Liver (tissue), 9 donors: ENCODE results near the gene TRIM17. TPM values are rescaled to one million over a fixed set of nuclear protein-coding genes. Genes with fewer than 3 reads are reported as not detected.

Experiments
- DNase-seq: peaks from one replicate; pipeline ENCODE4 v3.0.0-alpha.2; 2017; ENCODE audit warnings: low spot score
- H3K27ac ChIP-seq, 2 donors: one replicate each; pipeline ENCODE4 v1.7.0; 2013; ENCODE audit warnings: inconsistent platforms in 2 of 2, low read length in 2 of 2, control low read depth in 1 of 2, low read depth in 1 of 2, mild to moderate bottlenecking in 1 of 2
- H3K27me3 ChIP-seq, 4 donors: one replicate each; pipeline versions ENCODE4 v1.6.1 to v1.7.0; 2013; ENCODE audit warnings: low read length in 3 of 4, inconsistent platforms in 1 of 4, mild to moderate bottlenecking in 1 of 4, moderate library complexity in 1 of 4; ENCODE audit not compliant: control insufficient read depth in 4 of 4, insufficient read depth in 4 of 4
- H3K36me3 ChIP-seq, 4 donors: one replicate each; pipeline versions ENCODE4 v1.6.1 to v1.7.0; 2013; ENCODE audit warnings: low read length in 3 of 4, mild to moderate bottlenecking in 3 of 4, low read depth in 1 of 4, moderate library complexity in 1 of 4; ENCODE audit not compliant: control insufficient read depth in 4 of 4, insufficient read depth in 3 of 4
- H3K4me1 ChIP-seq, 4 donors: one replicate each; pipeline versions ENCODE4 v1.6.1 to v1.7.0; 2013; ENCODE audit warnings: low read length in 3 of 4, mild to moderate bottlenecking in 3 of 4, moderate library complexity in 1 of 4; ENCODE audit not compliant: control insufficient read depth in 4 of 4, insufficient read depth in 4 of 4
- H3K4me3 ChIP-seq, 3 donors: one replicate each; pipeline versions ENCODE4 v1.6.1 to v1.7.0; 2013; ENCODE audit warnings: low read length in 3 of 3, control low read depth in 1 of 3, low read depth in 1 of 3, mild to moderate bottlenecking in 1 of 3
- H3K9ac ChIP-seq, 2 donors: one replicate each; pipeline ENCODE4 v1.7.0; 2013; ENCODE audit warnings: low read length in 2 of 2, mild to moderate bottlenecking in 2 of 2, moderate library complexity in 2 of 2, control low read depth in 1 of 2, low read depth in 1 of 2
- H3K9me3 ChIP-seq, 4 donors: one replicate each; pipeline versions ENCODE4 v1.6.1 to v1.7.0; 2013; ENCODE audit warnings: low read length in 3 of 4; ENCODE audit not compliant: control insufficient read depth in 4 of 4
- ATF3 ChIP-seq: IDR thresholded peaks from 2 replicates; pipeline ENCODE4 v1.6.1; 2016; ENCODE audit warnings: antibody characterized with exemption
- CTCF ChIP-seq: fragments of 150-350 bp; IDR thresholded peaks from 2 replicates; pipeline ENCODE4 v1.5.1; 2017; ENCODE audit warnings: improper control_type of control experiment, low read depth, low read length; ENCODE audit not compliant: missing input control
- EGR1 ChIP-seq, 2 donors: IDR thresholded peaks; 2 replicates each; pipeline ENCODE4 v1.6.1; 2016 to 2018; ENCODE audit warnings: antibody characterized with exemption in 2 of 2, low read depth in 2 of 2
- FOXA1 ChIP-seq: IDR thresholded peaks from 2 replicates; pipeline ENCODE4 v1.6.1; 2016; ENCODE audit warnings: antibody characterized with exemption
- FOXA2 ChIP-seq: IDR thresholded peaks from 2 replicates; pipeline ENCODE4 v1.6.1; 2016; ENCODE audit warnings: antibody characterized with exemption
- GABPA ChIP-seq, 2 donors: IDR thresholded peaks in 1 of 2; conservative IDR thresholded peaks in 1 of 2; 2 replicates each; pipeline ENCODE4 v1.6.1; 2016; ENCODE audit warnings: antibody characterized with exemption in 2 of 2, mild to moderate bottlenecking in 1 of 2, moderate library complexity in 1 of 2
- HNF4A ChIP-seq, 2 donors: conservative IDR thresholded peaks; 2 replicates each; pipeline ENCODE4 v1.6.1; 2016; ENCODE audit warnings: antibody characterized with exemption in 2 of 2, mild to moderate bottlenecking in 2 of 2
- HNF4G ChIP-seq: IDR thresholded peaks from 2 replicates; pipeline ENCODE4 v1.6.1; 2016; ENCODE audit warnings: antibody characterized with exemption
- JUND ChIP-seq, 2 donors: IDR thresholded peaks; 2 replicates each; pipeline ENCODE4 v1.6.1; 2016; ENCODE audit warnings: antibody characterized with exemption in 2 of 2
- MAX ChIP-seq: IDR thresholded peaks from 2 replicates; pipeline ENCODE4 v1.6.1; 2016; ENCODE audit warnings: antibody characterized with exemption
- NR2F2 ChIP-seq: IDR thresholded peaks from 2 replicates; pipeline ENCODE4 v1.6.1; 2016; ENCODE audit warnings: antibody characterized with exemption
- RAD21 ChIP-seq, 2 donors: IDR thresholded peaks; 2 replicates each; pipeline ENCODE4 v1.6.1; 2016; ENCODE audit warnings: antibody characterized with exemption in 2 of 2, mild to moderate bottlenecking in 2 of 2
- REST ChIP-seq: IDR thresholded peaks from 2 replicates; pipeline ENCODE4 v1.6.1; 2016; ENCODE audit warnings: antibody characterized with exemption, mild to moderate bottlenecking
- RXRA ChIP-seq, 2 donors: IDR thresholded peaks; 2 replicates each; pipeline ENCODE4 v1.6.1; 2017 to 2018; ENCODE audit warnings: antibody characterized with exemption in 2 of 2, mild to moderate bottlenecking in 1 of 2
- SP1 ChIP-seq: IDR thresholded peaks from 2 replicates; pipeline ENCODE4 v1.6.1; 2018; ENCODE audit warnings: antibody characterized with exemption, mild to moderate bottlenecking
- TAF1 ChIP-seq: conservative IDR thresholded peaks from 2 replicates; pipeline ENCODE4 v1.6.1; 2016; ENCODE audit warnings: antibody characterized with exemption, mild to moderate bottlenecking
- YY1 ChIP-seq: IDR thresholded peaks from 2 replicates; pipeline ENCODE4 v1.6.1; 2016; ENCODE audit warnings: antibody characterized with exemption, mild to moderate bottlenecking
- ZBTB33 ChIP-seq: IDR thresholded peaks from 2 replicates; pipeline ENCODE4 v1.6.1; 2016; ENCODE audit warnings: antibody characterized with exemption
- WGBS: extraction: QIAGEN DNeasy Blood & Tissue Kit; methylation state at CpG from one replicate; pipeline ENCODE4 v1.1.7; 2013; 5-methylcytosine and 5-hydroxymethylcytosine counted together
- polyA plus RNA-seq, 2 donors: library from polyadenylated mRNA; stranded (reverse) in 1 of 2; unstranded in 1 of 2; fragments of 200-250 nt in 1 of 2; fragments of >200 nt in 1 of 2; fragmentation: Nextera tagmentation in 1 of 2; extraction: Ambion mirVana in 1 of 2; gene quantifications; one replicate each; pipeline versions ENCODE4 v1.2.1 to v1.2.3, GENCODE V29; 2013 to 2015
- total RNA-seq, 2 donors: library from RNA; depleted of rRNA; stranded (reverse); fragments of >200 nt; gene quantifications; one replicate each; pipeline ENCODE4 v1.2.3, GENCODE V29; 2014
- donor health status: healthy.
- donor health status: healthy.
- donor health status: healthy.
- donor health status: healthy.
- donor health status: healthy.

Gene TRIM17
- total and polyA plus RNA-seq, 4 donors: 0.08 to 0.49 TPM; not detected in 2

- no peaks in the 10 kb centered on the region for H3K9me3 ChIP-seq
- H3K36me3 ChIP-seq: peaks cover 0 to 19% (median 2%) of the 10 kb centered on the region in 4 donors
- peaks cover 8 to 20% (median 15%) of the 10 kb centered on the region in 4 donors for H3K4me1 ChIP-seq
- no peak overlapping the region for H3K9ac ChIP-seq
- no peak overlapping the region for H3K4me3 ChIP-seq
- H3K27me3 ChIP-seq: no peaks in the 10 kb centered on the region
- no peak for DNase-seq
- no peak for TF ChIP-seq REST
- no peak for TF ChIP-seq FOXA1
- no peak overlapping the region for H3K27ac ChIP-seq
- WGBS: 95% methylated on average over 5 of the region's 5 CpGs
These were observed 14.0 kb downstream of the TRIM17 start for GRCh38 chr1:228402641-228403025.

- Histone ChIP-seq H3K4me3 (no peak overlapping the region), H3K4me1 (peaks cover 6 to 15% (median 13%) of the 10 kb centered on the region in 4 donors), H3K36me3 (peaks cover 0 to 19% (median 3%) of the 10 kb centered on the region in 4 donors), H3K27me3 (no peaks in the 10 kb centered on the region), H3K9me3 (no peaks in the 10 kb centered on the region), H3K9ac (no peak overlapping the region), H3K27ac (no peak overlapping the region)
- DNase-seq: no peak
- no peak for TF ChIP-seq HNF4G
- no peak for TF ChIP-seq EGR1 (IDR thresholded peaks at IDR 0.05; ENCODE audit: low read depth in 2 of 2)
- no peak for TF ChIP-seq TAF1
- no peak for TF ChIP-seq ATF3
- TF ChIP-seq ZBTB33: no peak
- no peak for TF ChIP-seq RAD21 (IDR thresholded peaks at IDR 0.05)
- TF ChIP-seq JUND (IDR thresholded peaks at IDR 0.05): no peak
- TF ChIP-seq RXRA (IDR thresholded peaks at IDR 0.05): no peak
- TF ChIP-seq GABPA (IDR thresholded peaks at IDR 0.05 in 1 of 2, conservative IDR thresholded peaks at IDR 0.05 in 1 of 2): no peak
- no peak for TF ChIP-seq NR2F2
- TF ChIP-seq MAX: no peak
- no peak for TF ChIP-seq HNF4A (conservative IDR thresholded peaks at IDR 0.05)
- no peak for TF ChIP-seq SP1
- TF ChIP-seq FOXA2: no peak
- TF ChIP-seq YY1: no peak
- no peak for TF ChIP-seq FOXA1
- no peak for TF ChIP-seq CTCF
- no peak for TF ChIP-seq REST
- 97% methylated on average over 14 of the region's 14 CpGs for WGBS
These were observed 14.7 kb downstream of the TRIM17 start for GRCh38 chr1:228401782-228402640.
